AG09309 (cell line): ENCODE measurements around the gene UBE2L6.

ENCODE experiments used
- DNase-seq: peaks from one replicate; pipeline ENCODE4 v3.0.0-alpha.2; 2010; ENCODE audit warnings: low read depth
- H3K4me3 ChIP-seq: 2 replicates; pipeline ENCODE4 v1.5.1; 2011; ENCODE audit warnings: mild to moderate bottlenecking, low read depth, low read length, moderate library complexity; ENCODE audit not compliant: control insufficient read depth
- CTCF ChIP-seq: IDR thresholded peaks from 2 replicates; pipeline ENCODE4 v1.5.1; 2011; ENCODE audit warnings: mild to moderate bottlenecking, low read depth, low read length, inconsistent platforms; ENCODE audit not compliant: insufficient read depth, control insufficient read depth; ENCODE audit errors: missing control alignments

The UBE2L6 gene

GRCh38 chr11:57527056-57527631 is 40.3 kb downstream of the UBE2L6 start:
- DNase-seq = no peak
- no peak overlapping the region for H3K4me3 ChIP-seq
- peak; percentile 91 for TF ChIP-seq CTCF

- H3K4me3 ChIP-seq = no peak overlapping the region
- no peak for TF ChIP-seq CTCF
- DNase-seq = no peak
These were observed 44.1 kb downstream of the UBE2L6 start for GRCh38 chr11:57523419-57523818.

GRCh38 chr11:57521116-57521515 is 46.4 kb downstream of the UBE2L6 start:
- DNase-seq = no peak
- no peak overlapping the region for H3K4me3 ChIP-seq
- TF ChIP-seq CTCF = no peak

GRCh38 chr11:57516061-57516443 is 51.4 kb downstream of the UBE2L6 start:
- H3K4me3 ChIP-seq = peak overlapping the region; percentile 87
- no peak for DNase-seq
- no peak for TF ChIP-seq CTCF

- DNase-seq = no peak
- H3K4me3 ChIP-seq = peak within 1 kb of the TSS; percentile 87
- TF ChIP-seq CTCF = peak; percentile 16
These were observed 52.0 kb downstream of the UBE2L6 start, which contains the start of gene SLC43A1 for GRCh38 chr11:57515332-57516060. TSS of gene SLC43A1 (minus strand) at chr11:57515702. CDS start at chr11:57514111, 1,591 bp downstream.

- TF ChIP-seq CTCF = no peak
- H3K4me3 ChIP-seq = peak overlapping the region; percentile 87
- no peak for DNase-seq
These were observed 52.7 kb downstream of the UBE2L6 start for GRCh38 chr11:57514538-57515331.
